ENCODE results near the gene BLOC1S4. TPM values are rescaled to one million over a fixed set of nuclear protein-coding genes. Genes with fewer than 3 reads are reported as not detected.
A peak's percentile ranks its signal among the peaks of the same experiment; 100 is the strongest.

The BLOC1S4 gene
- total RNA-seq, 3 donors from 2014 or later, result 11.8 to 12.8 (median 11.8) TPM

DNA sequence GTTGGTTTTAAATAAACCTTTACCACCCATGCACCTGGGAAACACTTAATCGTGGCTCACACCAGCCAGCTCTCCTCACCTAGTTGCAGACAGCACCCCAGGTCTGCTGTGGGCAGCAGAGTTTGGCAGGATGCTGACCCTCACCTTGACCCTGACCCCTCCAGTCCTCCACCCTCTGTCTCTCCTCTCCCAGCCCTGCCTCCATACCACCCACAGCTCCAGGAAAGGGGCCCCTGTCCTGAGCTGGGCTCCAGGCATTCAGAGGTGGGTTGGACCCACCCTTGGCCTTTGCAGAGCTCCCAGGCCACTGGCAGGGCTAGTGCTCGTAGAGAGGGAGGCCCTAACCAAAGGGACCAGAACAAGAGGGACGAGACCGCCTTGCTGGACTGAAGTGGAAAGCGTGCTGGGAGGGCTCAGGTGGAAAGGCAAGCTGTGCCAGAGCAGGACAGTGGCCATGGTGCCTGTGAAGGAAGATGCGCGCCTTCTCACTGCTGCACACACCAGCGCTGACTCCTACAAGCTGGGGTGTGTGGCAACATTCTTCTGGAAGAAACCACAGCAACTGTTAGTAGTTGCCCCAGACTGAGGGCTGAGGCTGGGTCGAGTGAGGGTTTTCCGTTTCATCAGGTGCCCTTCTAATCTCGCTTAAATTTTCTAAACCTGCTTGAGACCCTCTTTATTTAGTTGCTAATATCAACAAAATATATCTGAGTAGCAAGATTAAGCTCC is 32.9 kb upstream of the BLOC1S4 start:
- no peak for ATAC-seq
- TF ChIP-seq, protein P1, sequence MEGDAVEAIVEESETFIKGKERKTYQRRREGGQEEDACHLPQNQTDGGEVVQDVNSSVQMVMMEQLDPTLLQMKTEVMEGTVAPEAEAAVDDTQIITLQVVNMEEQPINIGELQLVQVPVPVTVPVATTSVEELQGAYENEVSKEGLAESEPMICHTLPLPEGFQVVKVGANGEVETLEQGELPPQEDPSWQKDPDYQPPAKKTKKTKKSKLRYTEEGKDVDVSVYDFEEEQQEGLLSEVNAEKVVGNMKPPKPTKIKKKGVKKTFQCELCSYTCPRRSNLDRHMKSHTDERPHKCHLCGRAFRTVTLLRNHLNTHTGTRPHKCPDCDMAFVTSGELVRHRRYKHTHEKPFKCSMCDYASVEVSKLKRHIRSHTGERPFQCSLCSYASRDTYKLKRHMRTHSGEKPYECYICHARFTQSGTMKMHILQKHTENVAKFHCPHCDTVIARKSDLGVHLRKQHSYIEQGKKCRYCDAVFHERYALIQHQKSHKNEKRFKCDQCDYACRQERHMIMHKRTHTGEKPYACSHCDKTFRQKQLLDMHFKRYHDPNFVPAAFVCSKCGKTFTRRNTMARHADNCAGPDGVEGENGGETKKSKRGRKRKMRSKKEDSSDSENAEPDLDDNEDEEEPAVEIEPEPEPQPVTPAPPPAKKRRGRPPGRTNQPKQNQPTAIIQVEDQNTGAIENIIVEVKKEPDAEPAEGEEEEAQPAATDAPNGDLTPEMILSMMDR (IDR thresholded peaks at IDR 0.05), result no peak
- intact Hi-C loops (cut with DNase I, micrococcal nuclease), result no loop called here

GRCh38 chr4:6684656-6685055 is 31.3 kb upstream of the BLOC1S4 start:
- TF ChIP-seq, protein P1 (IDR thresholded peaks at IDR 0.05), result no peak
- peaks cover 13% of the 10 kb centered on the region for H3K4me1 ChIP-seq (ENCODE audit: low read depth)
- DNase-seq (no peak), ATAC-seq (no peak)
- no peak overlapping the region for H3K4me3 ChIP-seq
- no peaks in the 10 kb centered on the region for H3K9me3 ChIP-seq
- intact Hi-C loops (cut with DNase I, micrococcal nuclease), result no loop called here
- no peaks in the 10 kb centered on the region for H3K36me3 ChIP-seq (ENCODE audit: low read depth)

More for the DNA sequence above, 32.9 kb upstream of the BLOC1S4 start:
- no peak for DNase-seq
- no peaks in the 10 kb centered on the region for H3K4me1 ChIP-seq (ENCODE audit: low read depth)
- no peaks in the 10 kb centered on the region for H3K36me3 ChIP-seq (ENCODE audit: low read depth)
- no peaks in the 10 kb centered on the region for H3K9me3 ChIP-seq
- H3K4me3 ChIP-seq, result no peak overlapping the region

- no peaks in the 10 kb centered on the region for H3K36me3 ChIP-seq (ENCODE audit: low read depth)
- TF ChIP-seq, protein P1 (IDR thresholded peaks at IDR 0.05), result no peak
- H3K4me3 ChIP-seq, result no peak overlapping the region
- intact Hi-C loops (cut with DNase I, micrococcal nuclease), result no loop called here
- no peak for ATAC-seq
- no peaks in the 10 kb centered on the region for H3K9me3 ChIP-seq
- H3K4me1 ChIP-seq (ENCODE audit: low read depth), result peaks cover 19% of the 10 kb centered on the region
- no peak for DNase-seq
These were observed 29.7 kb upstream of the BLOC1S4 start for GRCh38 chr4:6686104-6686787.

GRCh38 chr4:6687947-6688878 is 27.8 kb upstream of the BLOC1S4 start:
- DNase-seq (no peak), ATAC-seq (no peak)
- Histone ChIP-seq H3K4me1 (ENCODE audit: low read depth) (peaks cover 20% of the 10 kb centered on the region), H3K9me3 (no peaks in the 10 kb centered on the region), H3K36me3 (ENCODE audit: low read depth) (no peaks in the 10 kb centered on the region), H3K4me3 (no peak overlapping the region)
- intact Hi-C loops (cut with DNase I, micrococcal nuclease), result no loop called here
- TF ChIP-seq, protein P1 (IDR thresholded peaks at IDR 0.05), result no peak

- H3K9me3 ChIP-seq, result no peaks in the 10 kb centered on the region
- H3K4me1 ChIP-seq (ENCODE audit: low read depth), result peaks cover 28% of the 10 kb centered on the region
- ATAC-seq, result peak; percentile 58
- H3K4me3 ChIP-seq, result no peak overlapping the region
- intact Hi-C loops (cut with DNase I, micrococcal nuclease), result no loop called here
- TF ChIP-seq, protein P1 (IDR thresholded peaks at IDR 0.05), result no peak
- DNase-seq, result peak; percentile 55 to 76 (median 61)
- no peaks in the 10 kb centered on the region for H3K36me3 ChIP-seq (ENCODE audit: low read depth)
These were observed 27.0 kb upstream of the BLOC1S4 start for GRCh38 chr4:6688879-6689505.
